Endothelial cell of umbilical vein (primary cell): ENCODE data around the gene GALNT13. TPM values are rescaled to one million over a fixed set of nuclear protein-coding genes. Genes with fewer than 3 reads are reported as not detected.

Experiments
- BruUV-seq: library from RNA; stranded (reverse); fragments of 400-500 nt; replicated peaks from 2 replicates; lab custom pipeline; 2021; lab: Mats Ljungman, UMichigan
- CTCF ChIA-PET: fragments of 300-600, 350-600 bp; sonication (Branson Sonifier 250); formaldehyde crosslinking; loops from one replicate; lab custom pipeline; 2021; ENCODE audit warnings: antibody characterized with exemption, inconsistent platforms; lab: Charles Lee
- POLR2A ChIA-PET: fragments of 300-600, 350-600 bp; sonication (Branson Sonifier 250); formaldehyde crosslinking; loops from one replicate; lab custom pipeline; 2021; ENCODE audit warnings: antibody characterized with exemption, inconsistent platforms; lab: Charles Lee
- DNase-seq: peaks from one replicate; pipeline ENCODE4 v3.0.0-alpha.2; 2011; ENCODE audit warnings: low read depth, low spot score
- FAIRE-seq: peaks from 2 replicates; lab custom pipeline; 2011; peaks lifted over from hg19 to GRCh38; lab: Jason Lieb, UNC
- H2AFZ ChIP-seq: 2 replicates; pipeline ENCODE4 v1.6.0; 2012; ENCODE audit warnings: low read depth, low read length, control low read depth, inconsistent platforms
- H3K27ac ChIP-seq: 2 replicates; pipeline ENCODE4 v1.5.1; 2011; ENCODE audit warnings: low read depth, mild to moderate bottlenecking, control low read depth, low read length, moderate library complexity; ENCODE audit not compliant: insufficient read depth
- H3K27me3 ChIP-seq, 2 experiments: 2 replicates each; pipeline versions ENCODE4 v1.6.0 to v1.6.1; 2011; ENCODE audit warnings: low read length in 2 of 2, mixed read lengths in 1 of 2; ENCODE audit not compliant: control insufficient read depth in 2 of 2, insufficient read depth in 2 of 2
- H3K36me3 ChIP-seq, 2 experiments: 2 replicates in 1 of 2; 3 replicates in 1 of 2; pipeline ENCODE4 v1.5.1; 2011; ENCODE audit warnings: low read length in 2 of 2, mild to moderate bottlenecking in 1 of 2, moderate library complexity in 1 of 2; ENCODE audit not compliant: control insufficient read depth in 2 of 2, insufficient read depth in 2 of 2; ENCODE audit errors: extremely low read depth in 1 of 2
- H3K4me1 ChIP-seq: 3 replicates; pipeline ENCODE4 v1.5.1; 2011; ENCODE audit warnings: mild to moderate bottlenecking, low read length; ENCODE audit not compliant: control insufficient read depth, insufficient read depth; ENCODE audit errors: extremely low read depth
- H3K4me2 ChIP-seq: 2 replicates; pipeline ENCODE4 v1.6.1; 2011; ENCODE audit warnings: low read length, control low read depth, mixed read lengths; ENCODE audit not compliant: insufficient read depth
- H3K4me3 ChIP-seq, 3 experiments: fragments of 200-600 bp in 1 of 3; sonication (generic), shearing (Covaris generic) in 1 of 3; replicated peaks in 1 of 3; 2 replicates each; pipeline ENCODE4 v1.5.1; 2011 to 2016; ENCODE audit warnings: control low read depth in 3 of 3, low read length in 3 of 3, mild to moderate bottlenecking in 2 of 3, inconsistent platforms in 1 of 3, low read depth in 1 of 3, moderate library complexity in 1 of 3; ENCODE audit not compliant: insufficient read depth in 1 of 3
- H3K79me2 ChIP-seq: 2 replicates; pipeline ENCODE4 v1.6.0; 2012; ENCODE audit warnings: low read length, inconsistent platforms; ENCODE audit not compliant: control insufficient read depth, insufficient read depth
- H3K9ac ChIP-seq: replicated peaks from 2 replicates; pipeline ENCODE3; 2011; ENCODE audit warnings: low read length, control low read depth; ENCODE audit not compliant: insufficient read depth; ENCODE audit errors: extremely low read depth
- H3K9me1 ChIP-seq: replicated peaks from 3 replicates; pipeline ENCODE4 v1.6.0; 2011; ENCODE audit warnings: mild to moderate bottlenecking, low read length; ENCODE audit not compliant: control insufficient read depth, insufficient read depth; ENCODE audit errors: extremely low read depth
- H3K9me3 ChIP-seq: replicated peaks from 2 replicates; pipeline ENCODE4 v1.5.1; 2012; ENCODE audit warnings: low read length, inconsistent platforms; ENCODE audit not compliant: control insufficient read depth, insufficient read depth
- H4K20me1 ChIP-seq: replicated peaks from 2 replicates; pipeline ENCODE3; 2011; ENCODE audit warnings: mild to moderate bottlenecking, low read length; ENCODE audit not compliant: control insufficient read depth, insufficient read depth; ENCODE audit errors: extremely low read depth
- EZH2 ChIP-seq: IDR thresholded peaks from 2 replicates; pipeline ENCODE4 v1.6.1; 2012; ENCODE audit warnings: borderline replicate concordance, low read depth, mild to moderate bottlenecking, moderate library complexity, low read length, inconsistent platforms; ENCODE audit not compliant: severe bottlenecking
- FOS ChIP-seq: IDR thresholded peaks from 2 replicates; pipeline ENCODE4 v1.6.1; 2011; ENCODE audit warnings: mild to moderate bottlenecking, low read length, moderate library complexity, borderline replicate concordance; ENCODE audit not compliant: insufficient read depth
- GATA2 ChIP-seq: IDR thresholded peaks from 2 replicates; pipeline ENCODE4 v1.7.0; 2011; ENCODE audit warnings: low read depth, mild to moderate bottlenecking, moderate library complexity, mixed read lengths, low read length; ENCODE audit not compliant: insufficient read length, insufficient read depth
- JUN ChIP-seq: IDR thresholded peaks from 2 replicates; pipeline ENCODE4 v1.6.1; 2011; ENCODE audit warnings: borderline replicate concordance, low read depth; ENCODE audit not compliant: insufficient read length, insufficient read depth
- MYC ChIP-seq: IDR thresholded peaks from one replicate; pipeline ENCODE4 v1.6.1; 2011; ENCODE audit warnings: mild to moderate bottlenecking, low read depth, low read length
- POLR2A ChIP-seq: IDR thresholded peaks from 2 replicates; pipeline ENCODE4 v1.6.1; 2012; ENCODE audit warnings: low read depth, mild to moderate bottlenecking, control low read depth, low read length
- POLR2AphosphoS5 ChIP-seq: IDR thresholded peaks from 2 replicates; pipeline ENCODE4 v1.6.1; 2012; ENCODE audit warnings: low read depth, mild to moderate bottlenecking, control low read depth, low read length, moderate library complexity; ENCODE audit not compliant: insufficient read depth
- dilution Hi-C: fragments of 300-500 bp; cut with MboI; formaldehyde crosslinking; loops from one replicate; pipeline ENCODE4 v1.15.0; 2019; ENCODE audit warnings: low sequenced_read_pairs; ENCODE audit not compliant: extremely low pct_ligation_motif_present
- intact Hi-C: fragments of 100-400 bp; cut with micrococcal nuclease; formaldehyde crosslinking; loops from one replicate; pipeline ENCODE4 v1.10.0; 2022
- polyA plus RNA-seq, 4 experiments: library from polyadenylated mRNA; depleted of rRNA in 3 of 4; stranded (reverse) in 3 of 4; unstranded in 1 of 4; fragments of >200 nt; gene quantifications; 2 replicates each; pipeline versions ENCODE4 v1.2.1 to v1.2.3, GENCODE V29; 2011 to 2012; ENCODE audit warnings: missing spikeins in 1 of 4
- total RNA-seq: library from RNA; stranded (reverse); gene quantifications from 2 replicates; pipeline ENCODE4 v1.2.3, GENCODE V29; 2021
- TF ChIP-seq, protein P1 (sequence below), 2 donors: IDR thresholded peaks; 1 replicate in 1 of 2; 2 replicates in 1 of 2; pipeline ENCODE4 v1.5.1; 2011; ENCODE audit warnings: low read length in 2 of 2, mild to moderate bottlenecking in 2 of 2, moderate library complexity in 2 of 2, control low read depth in 1 of 2, inconsistent platforms in 1 of 2, low read depth in 1 of 2; ENCODE audit not compliant: insufficient read depth in 1 of 2; ENCODE audit errors: extremely low read depth in 1 of 2
- TF ChIP-seq, protein P2 (sequence below): IDR thresholded peaks from 2 replicates; pipeline ENCODE4 v1.6.1; 2011; ENCODE audit not compliant: insufficient read depth, insufficient read length

GALNT13 gene
- total and polyA plus RNA-seq, 2 donors (not counting 3 experiments of a cell fraction or from before 2014, with no cell fraction given): 0.06 TPM; not detected in 1

DNA sequence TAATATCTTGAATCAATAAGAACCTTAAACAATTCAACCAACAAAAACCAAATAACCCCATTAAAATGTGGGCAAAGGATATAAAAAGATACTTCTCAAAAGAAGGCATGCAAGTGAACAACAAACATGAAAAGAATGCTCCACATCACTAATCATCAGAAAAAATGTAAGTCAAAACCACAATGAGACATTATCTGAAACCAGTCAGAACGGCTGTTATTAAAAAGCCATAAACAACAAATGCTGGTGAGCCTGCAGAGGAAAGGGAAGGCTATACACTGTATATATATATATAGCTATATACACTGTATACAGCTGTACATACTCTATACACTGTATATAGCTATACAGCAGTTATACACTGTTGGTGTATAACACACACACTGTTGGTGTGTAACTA lies 47.8 kb upstream of the GALNT13 start:
- Histone ChIP-seq H3K4me1 (no peaks in the 10 kb centered on the region), H3K9me3 (peaks cover 3% of the 10 kb centered on the region), H2AFZ (no peak overlapping the region), H3K79me2 (no peaks in the 10 kb centered on the region), H3K27ac (no peak overlapping the region), H3K36me3 (no peaks in the 10 kb centered on the region), H3K4me3 (no peak overlapping the region), H3K9ac (no peak overlapping the region), H4K20me1 (no peaks in the 10 kb centered on the region), H3K4me2 (no peak overlapping the region), H3K9me1 (no peaks in the 10 kb centered on the region), H3K27me3 (no peaks in the 10 kb centered on the region)
- no peak for FAIRE-seq
- BruUV-seq: no TSS peak
- dilution Hi-C loops (no loop called here), intact Hi-C loops (no loop called here)
- POLR2A ChIA-PET: no interaction called here
- no peak for TF ChIP-seq FOS
- TF ChIP-seq, protein P1, sequence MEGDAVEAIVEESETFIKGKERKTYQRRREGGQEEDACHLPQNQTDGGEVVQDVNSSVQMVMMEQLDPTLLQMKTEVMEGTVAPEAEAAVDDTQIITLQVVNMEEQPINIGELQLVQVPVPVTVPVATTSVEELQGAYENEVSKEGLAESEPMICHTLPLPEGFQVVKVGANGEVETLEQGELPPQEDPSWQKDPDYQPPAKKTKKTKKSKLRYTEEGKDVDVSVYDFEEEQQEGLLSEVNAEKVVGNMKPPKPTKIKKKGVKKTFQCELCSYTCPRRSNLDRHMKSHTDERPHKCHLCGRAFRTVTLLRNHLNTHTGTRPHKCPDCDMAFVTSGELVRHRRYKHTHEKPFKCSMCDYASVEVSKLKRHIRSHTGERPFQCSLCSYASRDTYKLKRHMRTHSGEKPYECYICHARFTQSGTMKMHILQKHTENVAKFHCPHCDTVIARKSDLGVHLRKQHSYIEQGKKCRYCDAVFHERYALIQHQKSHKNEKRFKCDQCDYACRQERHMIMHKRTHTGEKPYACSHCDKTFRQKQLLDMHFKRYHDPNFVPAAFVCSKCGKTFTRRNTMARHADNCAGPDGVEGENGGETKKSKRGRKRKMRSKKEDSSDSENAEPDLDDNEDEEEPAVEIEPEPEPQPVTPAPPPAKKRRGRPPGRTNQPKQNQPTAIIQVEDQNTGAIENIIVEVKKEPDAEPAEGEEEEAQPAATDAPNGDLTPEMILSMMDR (IDR thresholded peaks at IDR 0.05; ENCODE audit: extremely low read depth in 1 of 2, insufficient read depth in 1 of 2, low read depth in 1 of 2, low read length in 2 of 2): no peak
- TF ChIP-seq EZH2: no peak
- no peak for TF ChIP-seq POLR2A
- TF ChIP-seq, protein P2, sequence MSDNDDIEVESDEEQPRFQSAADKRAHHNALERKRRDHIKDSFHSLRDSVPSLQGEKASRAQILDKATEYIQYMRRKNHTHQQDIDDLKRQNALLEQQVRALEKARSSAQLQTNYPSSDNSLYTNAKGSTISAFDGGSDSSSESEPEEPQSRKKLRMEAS: no peak
- no peak for TF ChIP-seq MYC
- no peak for TF ChIP-seq POLR2AphosphoS5
- TF ChIP-seq JUN: no peak
- TF ChIP-seq GATA2: no peak
- CTCF ChIA-PET: no interaction called here
- DNase-seq: no peak
